Body of pancreas (tissue), 4 donors: ENCODE measurements around the gene GGA1.

Experiments used
- CTCF ChIP-seq, 7 experiments: fragments of 450-650 bp in 4 of 7; fragments of 200-600 bp in 3 of 7; sonication (generic) in 3 of 7; IDR thresholded peaks; one replicate each; pipeline ENCODE4 v1.5.1; 2016 to 2019; ENCODE audit warnings: antibody characterized with exemption in 7 of 7
- POLR2A ChIP-seq, 3 donors: fragments of 450-650 bp; IDR thresholded peaks; one replicate each; pipeline ENCODE4 v1.6.1; 2016; ENCODE audit warnings: antibody characterized with exemption in 3 of 3, mild to moderate bottlenecking in 2 of 3

DNA sequence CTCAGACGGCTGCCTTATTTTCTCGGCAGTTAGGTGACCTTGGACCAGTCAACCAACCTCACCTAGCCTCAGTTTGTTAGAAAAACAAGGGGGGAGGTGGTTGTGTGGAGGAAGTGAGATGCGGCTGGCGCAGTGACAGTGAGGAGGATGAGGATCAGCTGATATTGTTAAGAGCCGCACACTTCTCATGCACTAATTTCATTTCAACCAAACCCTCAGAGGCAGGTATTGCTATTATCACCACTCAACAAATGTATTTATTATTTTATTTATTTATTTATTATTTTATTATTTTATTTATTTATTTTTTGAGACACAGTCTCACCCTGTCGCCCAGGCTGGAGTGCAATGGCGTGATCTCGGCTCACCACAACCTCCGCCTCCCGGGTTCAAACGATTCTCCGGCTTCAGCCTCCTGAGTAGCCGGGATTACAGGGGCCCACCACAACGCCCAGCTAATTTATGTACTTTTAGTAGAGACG lies 68.9 kb downstream of the GGA1 start:
- TF ChIP-seq CTCF (IDR thresholded peaks at IDR 0.05) (no peak), POLR2A (IDR thresholded peaks at IDR 0.05) (no peak)
